GM19035 (cell line): Measurements from ENCODE around the gene APOA5.
"Not testable (repeated sequence)": the region's sequence is repeated elsewhere in the genome, so short reads cannot be mapped to it uniquely, and the experiment has no call there.

Source experiments
- ATAC-seq: cut with Tn5 transposase; IDR thresholded peaks from one replicate; pipeline ENCODE4 v1.9.1; 2021; ENCODE audit not compliant: unreplicated experiment

Gene APOA5

DNA sequence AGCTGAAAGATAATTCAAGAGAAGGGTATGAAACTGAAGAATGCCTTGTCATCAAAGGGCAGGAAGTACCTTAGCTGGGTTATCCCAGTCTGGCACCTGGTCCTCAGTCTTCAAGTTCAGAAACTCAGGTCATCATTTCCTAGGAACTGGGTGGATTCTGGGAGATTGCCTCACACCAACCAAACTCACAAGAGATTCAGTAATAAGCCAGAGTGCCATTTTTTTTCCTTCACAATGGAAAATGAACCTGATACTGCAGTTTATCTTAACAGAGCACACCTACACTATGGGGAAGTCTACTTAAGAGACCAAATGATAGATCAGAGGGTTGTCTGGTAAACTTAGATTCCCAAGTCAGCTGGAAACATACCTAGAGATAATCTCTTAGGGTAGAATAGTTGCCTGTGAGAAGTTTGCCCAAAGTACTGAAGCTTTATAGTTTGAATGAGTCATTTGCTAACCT is 15.1 kb downstream of the APOA5 start:
- no peak for ATAC-seq

DNA sequence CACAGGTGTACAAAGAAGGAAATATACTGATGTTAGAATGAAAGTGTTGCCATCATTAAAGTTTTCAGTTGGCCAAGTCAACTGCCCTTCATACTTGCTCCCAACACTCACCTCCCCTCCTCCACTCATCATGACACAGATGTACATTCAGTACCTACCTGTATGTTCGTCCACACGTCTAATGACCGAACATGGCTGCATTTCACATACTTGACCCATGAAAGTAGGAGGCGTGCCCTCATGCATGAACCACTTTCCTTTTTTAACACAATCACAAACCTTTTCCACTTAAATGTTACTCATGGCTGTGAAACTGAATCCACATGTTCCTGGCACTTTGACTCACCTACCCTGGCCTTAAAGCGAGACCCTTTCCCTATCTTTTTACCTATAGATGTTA is 15.7 kb downstream of the APOA5 start:
- no peak for ATAC-seq

DNA sequence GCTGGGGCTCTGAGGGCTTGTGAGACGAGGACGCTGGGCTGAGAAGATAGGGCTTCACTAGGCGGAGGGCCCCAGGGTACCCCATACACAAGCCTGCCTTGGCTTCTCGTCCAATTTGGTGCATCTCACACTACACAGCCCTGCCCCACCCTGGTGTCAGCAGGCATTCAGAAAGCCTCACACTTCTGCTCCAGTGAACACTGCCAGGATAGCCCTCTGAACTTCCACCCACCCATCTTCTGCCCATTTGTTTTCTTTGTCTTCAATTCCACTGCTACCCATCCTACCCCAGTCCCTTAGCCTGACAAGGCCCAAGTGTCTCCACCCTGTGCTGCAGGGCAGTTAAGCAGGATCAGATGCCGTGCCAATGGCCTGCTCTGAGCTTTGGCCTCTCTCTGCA is 17.0 kb downstream of the APOA5 start:
- no peak for ATAC-seq

DNA sequence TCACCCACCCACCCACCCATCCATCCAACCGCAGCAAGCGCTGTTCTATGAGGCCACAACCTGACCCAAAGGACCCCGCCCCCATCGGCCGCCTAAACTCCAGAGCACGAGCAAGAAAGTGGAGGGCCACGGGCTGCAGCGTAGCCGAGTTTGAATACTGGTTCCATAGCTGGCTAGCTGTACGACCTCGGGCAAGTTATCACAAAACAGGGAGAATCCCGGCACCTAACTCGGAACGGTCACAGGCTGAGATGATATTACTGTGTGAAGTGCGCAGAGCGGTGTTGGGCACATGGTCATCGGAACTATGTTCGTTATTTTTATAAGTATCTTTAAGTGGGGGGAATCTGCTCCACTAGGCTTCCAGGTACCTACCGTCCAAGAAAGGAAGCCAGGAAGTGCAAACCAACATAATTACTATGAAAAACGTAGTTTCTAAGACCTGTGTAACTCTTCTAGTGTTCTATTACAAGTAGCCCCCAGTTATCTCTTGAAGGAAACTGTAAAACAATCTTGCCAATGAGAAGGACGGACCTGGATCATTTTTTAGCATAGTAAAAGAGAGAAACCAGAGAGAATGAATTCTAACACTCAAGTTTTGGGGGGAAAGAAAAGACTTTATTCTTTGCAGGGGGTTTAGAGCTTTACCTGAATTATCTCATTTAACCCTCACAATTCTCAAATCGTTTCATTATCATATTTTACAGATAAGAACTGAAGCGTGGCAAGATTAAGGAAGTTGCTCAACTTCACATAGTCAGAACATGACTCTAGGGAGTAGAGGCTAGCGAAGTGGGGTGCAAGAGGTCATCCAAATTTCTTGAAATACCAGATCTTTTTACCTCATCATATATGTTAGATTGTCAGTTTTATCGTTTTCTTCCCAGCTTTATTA is 18.2 kb downstream of the APOA5 start:
- peak; percentile 17 for ATAC-seq

DNA sequence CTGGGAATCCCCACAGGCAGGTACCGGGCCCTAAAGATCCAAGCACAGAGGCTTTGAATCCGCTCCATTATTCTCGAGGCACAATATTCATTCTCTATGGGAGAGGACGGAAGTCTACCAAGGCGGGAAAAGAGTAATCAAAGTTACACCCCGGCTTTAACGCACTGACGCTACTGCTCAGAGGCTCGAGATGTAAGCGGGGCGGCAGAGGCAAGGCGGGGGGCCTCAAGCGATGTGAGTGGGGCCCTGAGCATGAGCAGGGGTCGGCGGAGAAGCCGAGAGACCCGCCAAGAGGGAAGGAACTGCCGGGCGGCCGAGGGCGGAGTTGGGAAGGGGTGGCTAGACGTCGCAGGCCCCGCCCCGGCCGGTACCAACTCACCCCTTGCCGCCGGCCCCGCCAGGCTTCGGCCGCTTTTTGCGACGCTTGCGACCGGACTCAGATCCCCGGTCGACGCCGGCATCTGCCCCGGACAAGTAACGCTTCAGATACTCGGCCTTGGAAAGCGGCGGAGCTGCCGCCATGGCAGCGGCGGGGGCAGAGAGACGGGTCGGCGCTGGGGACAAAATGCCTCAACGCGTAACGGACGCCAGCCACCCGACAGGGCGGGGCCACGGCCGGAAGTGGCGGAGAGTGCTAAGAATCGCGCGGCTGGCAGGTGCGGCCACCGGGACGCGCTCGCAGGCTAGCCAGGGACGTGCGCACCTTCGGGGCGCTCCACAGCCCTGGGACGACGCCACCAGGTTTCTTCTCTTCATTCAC is 19.1 kb downstream of the APOA5 start, which contains the start of gene BUD13:
Gene BUD13 (minus strand): TSS at position 545 of the 760 bp plus-strand sequence. CDS start 23 bp downstream, at position 522.
- ATAC-seq: peak; percentile 91

DNA sequence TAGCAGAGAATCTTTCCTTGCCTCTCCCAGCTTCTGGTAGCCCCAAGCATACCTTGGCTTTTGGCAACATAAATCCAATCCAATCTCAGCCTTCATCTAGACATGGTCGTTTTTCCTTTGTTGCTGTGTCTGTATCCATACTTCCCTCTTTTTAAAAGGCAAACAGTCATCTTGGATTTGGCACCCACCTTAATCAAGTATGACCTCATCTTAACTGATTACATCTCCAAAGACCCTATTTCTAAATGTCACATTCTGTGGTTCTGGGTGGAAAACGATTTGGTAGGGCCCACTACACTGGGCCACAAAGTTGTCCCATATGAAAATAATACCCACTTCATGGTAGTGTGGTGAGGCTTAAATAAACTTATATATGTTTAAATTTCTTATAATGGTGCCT is 19.7 kb downstream of the APOA5 start:
- ATAC-seq: no peak

DNA sequence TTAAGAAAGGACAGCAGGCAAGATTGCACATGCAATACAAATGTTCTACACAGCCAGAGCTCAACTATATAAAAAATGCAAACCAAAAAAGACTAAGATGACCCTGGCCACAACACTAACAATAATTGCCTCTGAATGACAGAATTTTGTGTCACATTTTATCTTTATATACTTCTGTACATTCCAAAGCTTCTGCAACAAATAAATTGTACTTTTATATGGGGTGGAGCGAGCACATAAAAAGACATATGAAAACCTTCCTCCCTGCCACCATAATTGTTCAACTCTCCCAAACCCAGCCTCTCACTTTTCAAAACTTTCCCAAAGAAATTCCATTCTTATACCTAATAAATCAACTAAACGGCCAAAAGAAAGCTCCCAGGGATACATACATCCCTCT is 29.5 kb downstream of the APOA5 start:
- ATAC-seq: no peak

DNA sequence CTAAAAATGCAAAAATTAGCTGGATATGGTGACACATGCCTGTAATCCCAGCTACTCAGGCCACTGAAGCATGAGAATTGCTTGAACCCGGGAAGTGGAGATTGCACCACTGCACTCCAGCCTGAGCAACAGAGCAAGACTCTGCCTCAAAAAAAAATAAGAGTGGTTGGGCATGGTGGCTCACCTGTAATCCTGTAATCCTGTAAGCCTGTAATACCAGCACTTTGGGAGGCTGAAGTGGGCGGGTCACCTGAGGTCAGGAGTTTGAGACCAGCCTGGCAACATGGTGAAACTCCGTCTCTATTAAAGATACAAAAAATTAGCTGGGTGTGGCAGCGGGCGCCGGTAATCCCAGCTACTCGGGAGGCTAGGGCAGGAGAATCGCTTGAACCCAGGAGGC is 35.6 kb downstream of the APOA5 start:
- ATAC-seq: not testable (repeated sequence)

DNA sequence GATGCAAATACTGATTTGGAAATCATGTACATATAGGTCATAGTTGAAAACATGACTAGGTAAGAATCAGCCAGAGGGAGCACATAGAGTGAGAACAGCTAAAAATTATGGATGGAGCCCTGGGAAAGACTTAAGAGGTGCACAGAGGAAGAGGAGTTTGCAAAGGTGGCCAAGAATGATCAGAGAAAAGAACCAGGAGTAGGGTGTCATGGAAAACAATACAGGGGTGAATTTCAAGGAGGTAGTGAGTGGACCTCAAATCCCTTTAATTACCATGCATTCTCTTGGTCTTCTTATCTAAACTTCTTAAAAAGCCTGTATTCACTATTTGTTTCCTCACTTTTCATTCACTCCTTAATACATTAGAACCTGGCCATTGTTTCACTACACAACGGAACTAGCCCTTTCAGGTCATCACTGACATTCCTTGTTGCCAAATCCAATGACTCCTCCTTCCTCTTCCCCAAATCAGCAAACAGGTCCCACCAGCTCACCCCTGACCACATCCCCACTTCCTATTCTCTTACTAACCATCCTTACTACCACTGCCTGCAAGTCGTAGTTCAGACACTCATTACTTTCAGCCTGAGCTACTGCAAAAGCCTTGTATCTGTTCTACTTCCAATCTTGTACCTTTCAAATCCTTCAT is 41.5 kb downstream of the APOA5 start:
- ATAC-seq: no peak

DNA sequence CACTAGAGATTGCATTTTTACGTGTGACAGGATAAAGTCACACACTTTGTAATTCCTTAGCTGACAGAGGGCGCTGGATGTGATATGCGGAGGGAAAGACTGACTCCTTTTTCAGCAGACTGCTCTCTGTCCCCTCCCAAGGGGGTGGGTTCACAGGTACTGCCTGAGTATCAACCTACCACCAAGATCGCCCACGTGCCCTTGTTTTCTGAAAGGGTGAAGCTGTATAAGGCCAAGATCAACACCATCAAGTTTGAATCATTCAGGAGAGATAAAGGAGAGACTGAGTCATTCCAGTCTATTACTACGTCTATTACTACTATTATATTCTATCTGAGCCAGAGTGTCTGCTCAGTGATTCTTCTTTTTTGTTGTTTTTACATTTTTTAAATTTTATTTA is 49.6 kb downstream of the APOA5 start:
- ATAC-seq: no peak

DNA sequence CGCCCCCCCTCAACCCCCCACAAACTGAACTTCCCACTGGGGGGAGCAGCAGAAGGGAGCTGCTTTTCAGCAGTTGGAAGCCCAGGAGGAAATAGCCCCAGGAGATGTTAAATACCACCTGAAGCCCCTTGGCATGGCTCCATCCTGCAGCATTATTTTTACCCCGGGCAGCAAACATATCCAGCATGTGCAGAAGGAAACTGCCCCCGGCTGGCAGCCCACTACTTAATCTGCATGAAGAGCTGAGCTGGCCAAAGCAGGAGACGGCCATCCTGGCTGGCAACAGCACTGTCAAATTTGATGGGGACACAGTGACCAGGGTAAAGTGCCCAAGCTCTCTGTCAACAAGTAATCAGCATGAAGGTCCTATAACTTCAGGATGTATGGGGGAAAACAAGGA is 50.9 kb downstream of the APOA5 start:
- ATAC-seq: no peak
